HepG2 (cell line): ENCODE data around the gene GDF2. TPM values are rescaled to one million over a fixed set of nuclear protein-coding genes. Genes with fewer than 3 reads are reported as not detected.

ENCODE experiments used
- ATAC-seq: fragments of 200-7000 bp; cut with Tn5 transposase; 3 replicates; pipeline ENCODE4 v1.9.1; 2020; ENCODE audit warnings: mild to moderate bottlenecking, moderate library complexity
- BruUV-seq: library from RNA; stranded (reverse); fragments of 400-500 nt; replicated peaks from 2 replicates; lab custom pipeline; 2021; lab: Mats Ljungman, UMichigan
- CTCF ChIA-PET: fragments of 300-600 bp; formaldehyde crosslinking; extraction: SDS; loops from one replicate; lab custom pipeline; 2021; ENCODE audit warnings: low total read pairs, inconsistent platforms, low intra/inter-chr PET ratio; lab: Yijun Ruan, JAX
- POLR2A ChIA-PET: fragments of 350-600 bp; sonication (Branson Sonifier 250); formaldehyde crosslinking; loops from one replicate; lab custom pipeline; 2020; ENCODE audit warnings: antibody characterized with exemption, inconsistent platforms; lab: Yijun Ruan, JAX
- DNase-seq: peaks from one replicate; pipeline ENCODE4 v3.0.0-alpha.2; 2015; ENCODE audit warnings: low spot score
- FAIRE-seq: peaks from 3 replicates; lab custom pipeline; 2011; peaks lifted over from hg19 to GRCh38; lab: Jason Lieb, UNC
- H2AFZ ChIP-seq: one replicate; pipeline ENCODE4 v1.6.1; 2011; ENCODE audit warnings: low read length, inconsistent platforms
- H3K27ac ChIP-seq: fragments of 300-600 bp; 3 replicates; pipeline ENCODE4 v1.8.0; 2011; ENCODE audit warnings: mixed run types, mild to moderate bottlenecking, mixed read lengths, low read length, inconsistent platforms; ENCODE audit not compliant: insufficient read depth; ENCODE audit errors: extremely low read length
- H3K27me3 ChIP-seq, 2 experiments: fragments of 200-600 bp in 1 of 2; 2 replicates in 1 of 2; 3 replicates in 1 of 2; pipeline versions ENCODE4 v1.6.0 to v1.8.0; 2011; ENCODE audit warnings: low read length in 2 of 2, mild to moderate bottlenecking in 2 of 2, moderate library complexity in 2 of 2, inconsistent platforms in 1 of 2; ENCODE audit not compliant: insufficient read depth in 2 of 2, control insufficient read depth in 1 of 2
- H3K36me3 ChIP-seq, 2 experiments: fragments of 200-600 bp in 1 of 2; replicated peaks in 1 of 2; 2 replicates in 1 of 2; 3 replicates in 1 of 2; pipeline versions ENCODE4 v1.5.1 to v1.8.0; 2011; ENCODE audit warnings: low read length in 2 of 2, inconsistent platforms in 1 of 2; ENCODE audit not compliant: insufficient read depth in 2 of 2, control insufficient read depth in 1 of 2
- H3K4me1 ChIP-seq: 2 replicates; pipeline ENCODE4 v1.5.1; 2012; ENCODE audit warnings: low read length, inconsistent platforms; ENCODE audit not compliant: insufficient read depth
- H3K4me2 ChIP-seq: 2 replicates; pipeline ENCODE4 v1.6.0; 2011; ENCODE audit warnings: low read depth, low read length, inconsistent platforms
- H3K4me3 ChIP-seq, 3 experiments: fragments of 200-600 bp in 1 of 3; sonication (generic), shearing (Covaris generic) in 1 of 3; replicated peaks in 1 of 3; 2 replicates each; pipeline ENCODE4 v1.5.1; 2011 to 2016; ENCODE audit warnings: low read length in 3 of 3, inconsistent platforms in 2 of 3, low read depth in 2 of 3, mild to moderate bottlenecking in 2 of 3, control low read depth in 1 of 3, mixed read lengths in 1 of 3; ENCODE audit not compliant: insufficient read depth in 1 of 3
- H3K79me2 ChIP-seq: one replicate; pipeline ENCODE4 v1.6.1; 2011; ENCODE audit warnings: low read length, inconsistent platforms; ENCODE audit not compliant: insufficient read depth
- H3K9ac ChIP-seq: 2 replicates; pipeline ENCODE4 v1.6.0; 2011; ENCODE audit warnings: mild to moderate bottlenecking, low read depth, low read length, inconsistent platforms; ENCODE audit not compliant: insufficient read depth
- H3K9me3 ChIP-seq: 2 replicates; pipeline ENCODE4 v1.5.1; 2012; ENCODE audit warnings: mild to moderate bottlenecking, low read length
- H4K20me1 ChIP-seq: 2 replicates; pipeline ENCODE4 v1.6.0; 2011; ENCODE audit warnings: inconsistent platforms, mild to moderate bottlenecking, low read length, moderate library complexity; ENCODE audit not compliant: insufficient read depth
- HOXD1 ChIP-seq: sonication (generic); formaldehyde crosslinking; IDR thresholded peaks from 2 replicates; pipeline ENCODE4 v1.5.0; 2020; ENCODE audit warnings: missing genetic modification reagents
- KMT2B ChIP-seq: IDR thresholded peaks from 2 replicates; pipeline ENCODE4 v1.6.1; 2016; ENCODE audit warnings: missing genetic modification reagents, missing compliant biosample characterization
- MTF1 ChIP-seq: sonication (generic); formaldehyde crosslinking; IDR thresholded peaks from 2 replicates; pipeline ENCODE4 v1.5.0; 2020; ENCODE audit warnings: missing genetic modification reagents
- NBN ChIP-seq: fragments of 450-650 bp; conservative IDR thresholded peaks from 2 replicates; pipeline ENCODE4 v1.6.1; 2017
- PLRG1 ChIP-seq: fragments of 450-650 bp; conservative IDR thresholded peaks from 2 replicates; pipeline ENCODE4 v1.6.1; 2016
- TRAFD1 ChIP-seq: sonication (generic); formaldehyde crosslinking; IDR thresholded peaks from 2 replicates; pipeline ENCODE4 v1.5.1; 2020; ENCODE audit warnings: missing genetic modification reagents, mild to moderate bottlenecking, borderline replicate concordance
- ZBTB33 ChIP-seq: sonication (generic); formaldehyde crosslinking; IDR thresholded peaks from 2 replicates; pipeline ENCODE4 v1.4.0; 2020; ENCODE audit warnings: missing genetic modification reagents
- ZBTB4 ChIP-seq: sonication (generic); formaldehyde crosslinking; IDR thresholded peaks from 2 replicates; pipeline ENCODE4 v1.4.0; 2020; ENCODE audit warnings: missing genetic modification reagents, mild to moderate bottlenecking, borderline replicate concordance
- ZGPAT ChIP-seq: IDR thresholded peaks from 2 replicates; pipeline ENCODE4 v1.6.1; 2016; ENCODE audit warnings: mild to moderate bottlenecking
- ZNF543 ChIP-seq: sonication (generic); formaldehyde crosslinking; IDR thresholded peaks from 2 replicates; pipeline ENCODE4 v1.4.0; 2020; ENCODE audit warnings: mild to moderate bottlenecking, missing genetic modification reagents
- ZNF619 ChIP-seq: sonication (generic); formaldehyde crosslinking; IDR thresholded peaks from 2 replicates; pipeline ENCODE4 v1.4.0; 2020; ENCODE audit warnings: mild to moderate bottlenecking, missing genetic modification reagents
- WGBS: methylation state at CpG from one replicate; pipeline ENCODE4 v1.1.6; 2017; ENCODE audit warnings: low lambda C conversion rate; 5-methylcytosine and 5-hydroxymethylcytosine counted together
- in situ Hi-C: cut with HindIII; loops from 2 replicates; pipeline ENCODE4 v1.10.0; 2017; ENCODE audit warnings: low pct_unique_long_range_greater_than_20kb; ENCODE audit not compliant: extremely low pct_ligation_motif_present
- intact Hi-C: fragments of 100-400 bp; cut with micrococcal nuclease; formaldehyde crosslinking; loops from one replicate; pipeline ENCODE4 v1.10.0; 2022; ENCODE audit not compliant: unreplicated experiment
- polyA plus RNA-seq, 8 experiments: library from polyadenylated mRNA; depleted of rRNA in 3 of 8; stranded (reverse) in 7 of 8; unstranded in 1 of 8; fragments of >200 nt; fragmentation: Illumina TruSeq in 4 of 8; extraction: Trizol in 4 of 8; gene quantifications; 2 replicates each; pipeline versions ENCODE4 v1.2.1 to v1.2.3, GENCODE V29; 2011 to 2016; ENCODE audit warnings: low read depth in 4 of 8, missing spikeins in 1 of 8, mixed read lengths in 1 of 8; ENCODE audit not compliant: insufficient read depth in 1 of 8
- total RNA-seq, 5 experiments: library from RNA; depleted of rRNA; stranded (reverse); fragments of >200 nt; fragmentation: Illumina TruSeq; extraction: Trizol; gene quantifications; 2 replicates each; pipeline ENCODE4 v1.2.3, GENCODE V29; 2016; ENCODE audit warnings: low read depth in 1 of 5
- TF ChIP-seq, protein P1 (sequence below): sonication (generic); formaldehyde crosslinking; IDR thresholded peaks from 2 replicates; pipeline ENCODE4 v1.5.0; 2020; ENCODE audit warnings: missing genetic modification reagents, mild to moderate bottlenecking, borderline replicate concordance
- TF ChIP-seq, protein P2 (sequence below): IDR thresholded peaks from 2 replicates; pipeline ENCODE4 v1.6.1; 2016; ENCODE audit warnings: missing biosample characterization, missing genetic modification reagents, low read depth

The GDF2 gene
- total and polyA plus RNA-seq, 2 of the 13 experiments (the other 11 are each of a cell fraction or from before 2014, with no cell fraction given) = not detected

DNA sequence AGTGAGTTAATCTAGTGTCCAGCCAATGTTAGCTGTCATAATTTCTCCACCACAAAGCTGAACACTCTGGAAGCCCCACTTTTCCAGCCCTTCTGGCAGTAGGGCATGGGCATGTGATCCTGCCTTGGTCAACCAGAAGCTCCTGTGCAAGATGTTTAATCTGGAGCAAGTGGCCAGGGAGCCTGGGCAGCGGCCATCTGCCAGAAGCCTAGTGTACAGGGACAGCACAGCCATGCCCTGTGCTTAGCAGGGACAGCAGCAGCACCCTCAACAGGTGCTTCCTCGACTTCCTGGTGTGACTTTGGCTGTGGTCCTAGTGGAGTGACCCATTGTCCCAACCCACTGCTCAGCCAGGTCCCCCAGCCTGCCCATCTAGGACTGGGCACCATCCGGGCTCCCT, 36.2 kb downstream of the GDF2 start:
- Histone ChIP-seq H3K4me1 (peaks cover 1% of the 10 kb centered on the region; the same call in 1 of the 2 replicates), H2AFZ (no peak overlapping the region), H3K27me3 (peaks cover 0 to 2% of the 10 kb centered on the region in 2 experiments; a peak in 2 of 5 replicates), H3K36me3 (no peaks in the 10 kb centered on the region), H4K20me1 (no peaks in the 10 kb centered on the region), H3K4me3 (no peak overlapping the region), H3K27ac (no peak overlapping the region), H3K4me2 (no peak overlapping the region), H3K9ac (no peak overlapping the region), H3K79me2 (no peaks in the 10 kb centered on the region), H3K9me3 (no peaks in the 10 kb centered on the region)
- ChIA-PET CTCF (no interaction called here), POLR2A (no interaction called here)
- no peak for ATAC-seq
- FAIRE-seq = no peak
- intact Hi-C loops (no loop called here), in situ Hi-C loops (no loop called here)
- DNase-seq = no peak
- TF ChIP-seq NBN (no peak), ZGPAT (CRISPR knock-in tag) (no peak), ZNF543 (CRISPR knock-in tag) (no peak), HOXD1 (CRISPR knock-in tag) (no peak), KMT2B (CRISPR knock-in tag) (no peak), ZBTB4 (CRISPR knock-in tag) (no peak), TRAFD1 (no peak), PLRG1 (no peak), ZBTB33 (CRISPR knock-in tag) (no peak), MTF1 (CRISPR knock-in tag) (no peak), ZNF619 (no peak)
- TF ChIP-seq, protein P1, sequence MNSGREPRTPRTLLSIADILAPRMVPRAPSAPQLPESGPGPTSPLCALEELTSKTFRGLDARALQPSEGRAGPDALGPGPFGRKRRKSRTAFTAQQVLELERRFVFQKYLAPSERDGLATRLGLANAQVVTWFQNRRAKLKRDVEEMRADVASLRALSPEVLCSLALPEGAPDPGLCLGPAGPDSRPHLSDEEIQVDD (CRISPR knock-in tag) = no peak
- TF ChIP-seq, protein P2, sequence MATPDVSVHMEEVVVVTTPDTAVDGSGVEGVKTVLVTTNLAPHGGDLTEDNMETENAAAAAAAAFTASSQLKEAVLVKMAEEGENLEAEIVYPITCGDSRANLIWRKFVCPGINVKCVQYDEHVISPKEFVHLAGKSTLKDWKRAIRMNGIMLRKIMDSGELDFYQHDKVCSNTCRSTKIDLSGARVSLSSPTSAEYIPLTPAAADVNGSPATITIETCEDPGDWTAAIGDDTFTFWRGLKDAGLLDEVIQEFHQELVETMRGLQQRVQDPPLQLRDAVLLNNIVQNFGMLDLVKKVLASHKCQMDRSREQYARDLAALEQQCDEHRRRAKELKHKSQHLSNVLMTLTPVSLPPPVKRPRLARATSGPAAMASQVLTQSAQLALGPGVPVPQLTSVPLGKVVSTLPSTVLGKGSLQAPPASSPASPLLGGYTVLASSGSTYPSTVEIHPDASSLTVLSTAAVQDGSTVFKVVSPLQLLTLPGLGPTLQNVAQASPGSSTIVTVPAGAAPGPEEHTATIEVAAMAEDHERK (CRISPR knock-in tag) = no peak
- BruUV-seq = no TSS peak
- WGBS = 0% methylated on average over 1 of the region's 3 CpGs
